OCI-LY3 (cell line): ENCODE measurements around the gene IFT88.

ENCODE experiments used
- CTCF ChIP-seq: fragments of 200-600, 300-600 bp; sonication (generic); IDR thresholded peaks from 2 replicates; pipeline ENCODE4 v1.5.1; 2014; ENCODE audit warnings: antibody characterized with exemption, low read length, low read depth
- EZH2phosphoT487 ChIP-seq: fragments of 200-600 bp; shearing (Covaris generic); IDR thresholded peaks from 2 replicates; pipeline ENCODE4 v1.6.1; 2018; ENCODE audit warnings: antibody characterized with exemption, mixed run types, low read depth

GRCh38 chr13:20633802-20634201 lies 66.8 kb downstream of the IFT88 start:
- TF ChIP-seq CTCF: no peak
- no peak for TF ChIP-seq EZH2phosphoT487
